ENCODE measurements around the gene MYL6. TPM values are rescaled to one million over a fixed set of nuclear protein-coding genes. Genes with fewer than 3 reads are reported as not detected.

MYL6 gene
- total and polyA plus RNA-seq, 9 of the 15 experiments (the other 6 are each of a cell fraction or from before 2014, with no cell fraction given), result 557 to 1,664 (median 958) TPM

DNA sequence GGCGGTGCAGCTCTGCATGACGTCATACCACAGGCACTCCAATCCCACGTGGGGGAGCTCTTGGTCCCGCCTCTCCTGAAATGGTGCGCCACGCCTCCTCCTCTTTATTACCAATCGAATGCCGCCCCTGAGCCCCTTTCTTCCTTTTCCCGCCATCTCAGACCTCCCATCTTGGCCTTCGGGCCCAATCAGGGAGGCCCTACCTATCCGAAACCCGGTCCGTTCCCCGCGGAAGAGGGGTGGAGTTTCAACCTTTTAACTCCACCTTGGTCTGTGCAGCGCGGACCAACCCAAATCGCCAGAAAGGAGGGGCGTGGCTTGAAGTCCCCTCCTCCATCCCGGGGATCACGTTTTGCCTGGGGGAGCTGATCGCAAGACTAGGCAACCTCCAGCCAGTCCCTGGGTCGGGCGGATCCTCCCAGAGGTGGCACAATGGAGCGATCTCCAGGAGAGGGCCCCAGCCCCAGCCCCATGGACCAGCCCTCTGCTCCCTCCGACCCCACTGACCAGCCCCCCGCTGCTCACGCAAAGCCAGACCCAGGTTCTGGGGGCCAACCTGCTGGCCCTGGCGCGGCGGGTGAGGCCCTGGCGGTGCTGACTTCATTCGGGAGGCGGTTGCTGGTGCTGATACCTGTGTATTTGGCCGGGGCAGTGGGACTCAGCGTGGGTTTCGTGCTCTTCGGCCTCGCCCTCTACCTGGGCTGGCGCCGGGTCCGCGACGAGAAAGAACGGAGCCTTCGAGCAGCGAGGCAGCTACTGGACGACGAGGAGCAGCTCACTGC lies 30.1 kb upstream of the MYL6 start, which contains the start of gene ESYT1 (continued):
- TF ChIP-seq CHD7 (IDR thresholded peaks at IDR 0.05; ENCODE audit: low read depth, low read length), result no peak
- no peak for TF ChIP-seq ZNF75A (CRISPR knock-in tag; IDR thresholded peaks at IDR 0.05)
- no peak for TF ChIP-seq ILK (tag; IDR thresholded peaks at IDR 0.05; ENCODE audit: borderline replicate concordance, low read depth)
- TF ChIP-seq CREB3 (tag; conservative IDR thresholded peaks at IDR 0.05; ENCODE audit: low read depth), result no peak
- no peak for TF ChIP-seq EWSR1 (IDR thresholded peaks at IDR 0.05; ENCODE audit: borderline replicate concordance, low read depth, partially characterized antibody)
- TF ChIP-seq CSDE1 (IDR thresholded peaks at IDR 0.05), result no peak
- TF ChIP-seq ZNF217 (CRISPR knock-in tag; IDR thresholded peaks at IDR 0.05), result no peak
- TF ChIP-seq, protein P1, sequence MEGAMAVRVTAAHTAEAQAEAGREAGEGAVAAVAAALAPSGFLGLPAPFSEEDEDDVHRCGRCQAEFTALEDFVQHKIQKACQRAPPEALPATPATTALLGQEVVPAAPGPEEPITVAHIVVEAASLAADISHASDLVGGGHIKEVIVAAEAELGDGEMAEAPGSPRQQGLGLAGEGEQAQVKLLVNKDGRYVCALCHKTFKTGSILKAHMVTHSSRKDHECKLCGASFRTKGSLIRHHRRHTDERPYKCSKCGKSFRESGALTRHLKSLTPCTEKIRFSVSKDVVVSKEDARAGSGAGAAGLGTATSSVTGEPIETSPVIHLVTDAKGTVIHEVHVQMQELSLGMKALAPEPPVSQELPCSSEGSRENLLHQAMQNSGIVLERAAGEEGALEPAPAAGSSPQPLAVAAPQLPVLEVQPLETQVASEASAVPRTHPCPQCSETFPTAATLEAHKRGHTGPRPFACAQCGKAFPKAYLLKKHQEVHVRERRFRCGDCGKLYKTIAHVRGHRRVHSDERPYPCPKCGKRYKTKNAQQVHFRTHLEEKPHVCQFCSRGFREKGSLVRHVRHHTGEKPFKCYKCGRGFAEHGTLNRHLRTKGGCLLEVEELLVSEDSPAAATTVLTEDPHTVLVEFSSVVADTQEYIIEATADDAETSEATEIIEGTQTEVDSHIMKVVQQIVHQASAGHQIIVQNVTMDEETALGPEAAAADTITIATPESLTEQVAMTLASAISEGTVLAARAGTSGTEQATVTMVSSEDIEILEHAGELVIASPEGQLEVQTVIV (CRISPR knock-in tag; IDR thresholded peaks at IDR 0.05; ENCODE audit: borderline replicate concordance), result no peak
- TF ChIP-seq NR2C2 (CRISPR knock-in tag; IDR thresholded peaks at IDR 0.05), result no peak
- TF ChIP-seq NR2C2 (tag; IDR thresholded peaks at IDR 0.05), result peak; percentile 12; the same call in 1 of the 2 replicates
- TF ChIP-seq ZEB2 (IDR thresholded peaks at IDR 0.05), result no peak

All from K562 (cell line).